ENCODE results near the gene UIMC1.

Gene UIMC1

DNA sequence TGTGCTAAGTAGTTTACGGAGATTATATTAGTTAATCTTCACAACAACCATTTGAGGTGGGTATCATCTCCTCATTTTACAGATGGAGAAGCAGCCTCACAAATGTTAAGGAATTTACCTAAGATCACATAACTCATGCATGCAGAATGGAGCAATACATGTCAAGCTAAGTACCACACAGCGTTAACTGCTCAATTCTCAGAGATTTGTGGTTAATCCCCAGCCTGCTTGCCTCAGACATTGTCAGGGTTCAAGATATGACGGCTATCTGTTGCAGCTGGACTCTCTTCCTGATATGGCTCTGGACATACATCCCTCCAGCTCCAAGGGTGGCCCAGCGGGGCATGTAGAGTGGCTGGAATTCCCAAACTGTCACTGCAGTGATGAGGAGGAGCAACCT is 8.6 kb upstream of the UIMC1 start:
- ChIA-PET POLR2A (interaction anchor here (0.6 kb wide), 1 partner anchor 20 kb away, joined by 8 read pairs; no protein-coding TSS in a partner anchor), CTCF (no interaction called here)
- Histone ChIP-seq H3K4me3 (ENCODE audit: low read depth, low read length) (no peak overlapping the region), H3K9me3 (ENCODE audit: control insufficient read depth, insufficient read depth, low read depth, low read length) (no peaks in the 10 kb centered on the region), H3K36me3 (ENCODE audit: control insufficient read depth in 2 of 2, insufficient read depth in 1 of 2, low read length in 2 of 2) (no peaks in the 10 kb centered on the region), H3K4me1 (ENCODE audit: control insufficient read depth, insufficient read depth, low read length) (peaks cover 4% of the 10 kb centered on the region; the same call in 1 of the 2 replicates), H3K27ac (ENCODE audit: extremely low read depth, low read depth, low read length) (no peak overlapping the region)
- no peak for TF ChIP-seq ZNF24 (tag by site-specific recombination; IDR thresholded peaks at IDR 0.05)
- no peak for TF ChIP-seq ZNF366 (tag by site-specific recombination; conservative IDR thresholded peaks at IDR 0.05)
- TF ChIP-seq, protein P1, sequence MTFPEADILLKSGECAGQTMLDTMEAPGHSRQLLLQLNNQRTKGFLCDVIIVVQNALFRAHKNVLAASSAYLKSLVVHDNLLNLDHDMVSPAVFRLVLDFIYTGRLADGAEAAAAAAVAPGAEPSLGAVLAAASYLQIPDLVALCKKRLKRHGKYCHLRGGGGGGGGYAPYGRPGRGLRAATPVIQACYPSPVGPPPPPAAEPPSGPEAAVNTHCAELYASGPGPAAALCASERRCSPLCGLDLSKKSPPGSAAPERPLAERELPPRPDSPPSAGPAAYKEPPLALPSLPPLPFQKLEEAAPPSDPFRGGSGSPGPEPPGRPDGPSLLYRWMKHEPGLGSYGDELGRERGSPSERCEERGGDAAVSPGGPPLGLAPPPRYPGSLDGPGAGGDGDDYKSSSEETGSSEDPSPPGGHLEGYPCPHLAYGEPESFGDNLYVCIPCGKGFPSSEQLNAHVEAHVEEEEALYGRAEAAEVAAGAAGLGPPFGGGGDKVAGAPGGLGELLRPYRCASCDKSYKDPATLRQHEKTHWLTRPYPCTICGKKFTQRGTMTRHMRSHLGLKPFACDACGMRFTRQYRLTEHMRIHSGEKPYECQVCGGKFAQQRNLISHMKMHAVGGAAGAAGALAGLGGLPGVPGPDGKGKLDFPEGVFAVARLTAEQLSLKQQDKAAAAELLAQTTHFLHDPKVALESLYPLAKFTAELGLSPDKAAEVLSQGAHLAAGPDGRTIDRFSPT (tag by site-specific recombination; IDR thresholded peaks at IDR 0.05): no peak
- no peak for TF ChIP-seq ZIC2 (tag by site-specific recombination; IDR thresholded peaks at IDR 0.05)
- no peak for TF ChIP-seq ZFP41 (tag by site-specific recombination; IDR thresholded peaks at IDR 0.05; ENCODE audit: borderline replicate concordance)
- TF ChIP-seq ZNF571 (tag by site-specific recombination; IDR thresholded peaks at IDR 0.05): no peak
- TF ChIP-seq ZNF707 (tag by site-specific recombination; IDR thresholded peaks at IDR 0.05): no peak
- TF ChIP-seq IKZF3 (tag by site-specific recombination; IDR thresholded peaks at IDR 0.05): no peak
- no peak for TF ChIP-seq ZNF555 (tag by site-specific recombination; conservative IDR thresholded peaks at IDR 0.05)

DNA sequence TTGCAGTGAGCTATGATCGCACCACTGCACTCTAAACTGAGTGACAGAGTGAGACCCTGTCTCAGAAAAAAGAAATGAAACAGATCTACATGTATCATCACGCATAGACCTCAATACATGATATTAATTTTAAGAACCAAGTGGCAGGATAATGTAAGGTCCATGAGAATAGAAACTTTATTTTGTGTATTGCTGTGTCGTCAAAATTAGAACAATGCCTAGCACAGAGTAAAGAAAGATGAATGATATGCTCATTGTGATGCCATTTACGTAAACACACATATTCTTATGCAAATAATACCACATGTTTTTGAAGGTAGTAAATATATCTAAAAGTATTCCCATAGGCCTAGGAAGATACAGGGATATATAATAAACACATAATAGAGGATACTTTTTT is 3.6 kb upstream of the UIMC1 start:
- Histone ChIP-seq H3K36me3 (ENCODE audit: control insufficient read depth in 2 of 2, insufficient read depth in 1 of 2, low read length in 2 of 2) (no peaks in the 10 kb centered on the region), H3K27ac (ENCODE audit: extremely low read depth, low read depth, low read length) (no peak overlapping the region), H3K9me3 (ENCODE audit: control insufficient read depth, insufficient read depth, low read depth, low read length) (no peaks in the 10 kb centered on the region), H3K4me1 (ENCODE audit: control insufficient read depth, insufficient read depth, low read length) (peaks cover 4% of the 10 kb centered on the region; the same call in 1 of the 2 replicates), H3K4me3 (ENCODE audit: low read depth, low read length) (no peak overlapping the region)
- POLR2A ChIA-PET: interaction anchor here (0.6 kb wide), 1 partner anchor 447 kb away, joined by 3 read pairs; no protein-coding TSS in a partner anchor
- CTCF ChIA-PET: interaction anchor here (1.5 kb wide), 1 partner anchor 61 kb away, joined by 5 read pairs; no protein-coding TSS in a partner anchor
- TF ChIP-seq ZNF473 (tag by site-specific recombination; IDR thresholded peaks at IDR 0.05): no peak
- no peak for TF ChIP-seq KLF8 (tag by site-specific recombination; IDR thresholded peaks at IDR 0.05)
- no peak for TF ChIP-seq RBAK (tag by site-specific recombination; IDR thresholded peaks at IDR 0.05)
- TF ChIP-seq, protein P2, sequence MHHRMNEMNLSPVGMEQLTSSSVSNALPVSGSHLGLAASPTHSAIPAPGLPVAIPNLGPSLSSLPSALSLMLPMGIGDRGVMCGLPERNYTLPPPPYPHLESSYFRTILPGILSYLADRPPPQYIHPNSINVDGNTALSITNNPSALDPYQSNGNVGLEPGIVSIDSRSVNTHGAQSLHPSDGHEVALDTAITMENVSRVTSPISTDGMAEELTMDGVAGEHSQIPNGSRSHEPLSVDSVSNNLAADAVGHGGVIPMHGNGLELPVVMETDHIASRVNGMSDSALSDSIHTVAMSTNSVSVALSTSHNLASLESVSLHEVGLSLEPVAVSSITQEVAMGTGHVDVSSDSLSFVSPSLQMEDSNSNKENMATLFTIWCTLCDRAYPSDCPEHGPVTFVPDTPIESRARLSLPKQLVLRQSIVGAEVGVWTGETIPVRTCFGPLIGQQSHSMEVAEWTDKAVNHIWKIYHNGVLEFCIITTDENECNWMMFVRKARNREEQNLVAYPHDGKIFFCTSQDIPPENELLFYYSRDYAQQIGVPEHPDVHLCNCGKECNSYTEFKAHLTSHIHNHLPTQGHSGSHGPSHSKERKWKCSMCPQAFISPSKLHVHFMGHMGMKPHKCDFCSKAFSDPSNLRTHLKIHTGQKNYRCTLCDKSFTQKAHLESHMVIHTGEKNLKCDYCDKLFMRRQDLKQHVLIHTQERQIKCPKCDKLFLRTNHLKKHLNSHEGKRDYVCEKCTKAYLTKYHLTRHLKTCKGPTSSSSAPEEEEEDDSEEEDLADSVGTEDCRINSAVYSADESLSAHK (tag by site-specific recombination; IDR thresholded peaks at IDR 0.05): no peak
- no peak for TF ChIP-seq ZBTB21 (tag by site-specific recombination; IDR thresholded peaks at IDR 0.05)
- TF ChIP-seq KLF16 (tag by site-specific recombination; IDR thresholded peaks at IDR 0.05): no peak
- TF ChIP-seq ZNF169 (tag by site-specific recombination; IDR thresholded peaks at IDR 0.05): no peak
- TF ChIP-seq, protein P3, sequence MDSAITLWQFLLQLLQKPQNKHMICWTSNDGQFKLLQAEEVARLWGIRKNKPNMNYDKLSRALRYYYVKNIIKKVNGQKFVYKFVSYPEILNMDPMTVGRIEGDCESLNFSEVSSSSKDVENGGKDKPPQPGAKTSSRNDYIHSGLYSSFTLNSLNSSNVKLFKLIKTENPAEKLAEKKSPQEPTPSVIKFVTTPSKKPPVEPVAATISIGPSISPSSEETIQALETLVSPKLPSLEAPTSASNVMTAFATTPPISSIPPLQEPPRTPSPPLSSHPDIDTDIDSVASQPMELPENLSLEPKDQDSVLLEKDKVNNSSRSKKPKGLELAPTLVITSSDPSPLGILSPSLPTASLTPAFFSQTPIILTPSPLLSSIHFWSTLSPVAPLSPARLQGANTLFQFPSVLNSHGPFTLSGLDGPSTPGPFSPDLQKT (IDR thresholded peaks at IDR 0.05; ENCODE audit: borderline replicate concordance, low read depth, low read length): no peak
- TF ChIP-seq, protein P4, sequence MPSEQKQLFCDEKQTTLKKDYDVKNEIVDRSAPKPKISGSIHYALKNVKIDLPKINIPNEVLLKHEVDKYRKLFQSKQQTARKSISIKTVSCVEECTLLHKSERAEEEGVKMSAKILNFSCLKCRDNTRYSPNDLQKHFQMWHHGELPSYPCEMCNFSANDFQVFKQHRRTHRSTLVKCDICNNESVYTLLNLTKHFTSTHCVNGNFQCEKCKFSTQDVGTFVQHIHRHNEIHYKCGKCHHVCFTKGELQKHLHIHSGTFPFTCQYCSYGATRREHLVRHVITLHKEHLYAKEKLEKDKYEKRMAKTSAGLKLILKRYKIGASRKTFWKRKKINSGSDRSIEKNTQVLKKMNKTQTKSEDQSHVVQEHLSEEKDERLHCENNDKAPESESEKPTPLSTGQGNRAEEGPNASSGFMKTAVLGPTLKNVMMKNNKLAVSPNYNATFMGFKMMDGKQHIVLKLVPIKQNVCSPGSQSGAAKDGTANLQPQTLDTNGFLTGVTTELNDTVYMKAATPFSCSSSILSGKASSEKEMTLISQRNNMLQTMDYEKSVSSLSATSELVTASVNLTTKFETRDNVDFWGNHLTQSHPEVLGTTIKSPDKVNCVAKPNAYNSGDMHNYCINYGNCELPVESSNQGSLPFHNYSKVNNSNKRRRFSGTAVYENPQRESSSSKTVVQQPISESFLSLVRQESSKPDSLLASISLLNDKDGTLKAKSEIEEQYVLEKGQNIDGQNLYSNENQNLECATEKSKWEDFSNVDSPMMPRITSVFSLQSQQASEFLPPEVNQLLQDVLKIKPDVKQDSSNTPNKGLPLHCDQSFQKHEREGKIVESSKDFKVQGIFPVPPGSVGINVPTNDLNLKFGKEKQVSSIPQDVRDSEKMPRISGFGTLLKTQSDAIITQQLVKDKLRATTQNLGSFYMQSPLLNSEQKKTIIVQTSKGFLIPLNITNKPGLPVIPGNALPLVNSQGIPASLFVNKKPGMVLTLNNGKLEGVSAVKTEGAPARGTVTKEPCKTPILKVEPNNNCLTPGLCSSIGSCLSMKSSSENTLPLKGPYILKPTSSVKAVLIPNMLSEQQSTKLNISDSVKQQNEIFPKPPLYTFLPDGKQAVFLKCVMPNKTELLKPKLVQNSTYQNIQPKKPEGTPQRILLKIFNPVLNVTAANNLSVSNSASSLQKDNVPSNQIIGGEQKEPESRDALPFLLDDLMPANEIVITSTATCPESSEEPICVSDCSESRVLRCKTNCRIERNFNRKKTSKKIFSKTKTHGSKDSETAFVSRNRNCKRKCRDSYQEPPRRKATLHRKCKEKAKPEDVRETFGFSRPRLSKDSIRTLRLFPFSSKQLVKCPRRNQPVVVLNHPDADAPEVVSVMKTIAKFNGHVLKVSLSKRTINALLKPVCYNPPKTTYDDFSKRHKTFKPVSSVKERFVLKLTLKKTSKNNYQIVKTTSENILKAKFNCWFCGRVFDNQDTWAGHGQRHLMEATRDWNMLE (tag by site-specific recombination; conservative IDR thresholded peaks at IDR 0.05; ENCODE audit: low read depth): no peak
- TF ChIP-seq, protein P5, sequence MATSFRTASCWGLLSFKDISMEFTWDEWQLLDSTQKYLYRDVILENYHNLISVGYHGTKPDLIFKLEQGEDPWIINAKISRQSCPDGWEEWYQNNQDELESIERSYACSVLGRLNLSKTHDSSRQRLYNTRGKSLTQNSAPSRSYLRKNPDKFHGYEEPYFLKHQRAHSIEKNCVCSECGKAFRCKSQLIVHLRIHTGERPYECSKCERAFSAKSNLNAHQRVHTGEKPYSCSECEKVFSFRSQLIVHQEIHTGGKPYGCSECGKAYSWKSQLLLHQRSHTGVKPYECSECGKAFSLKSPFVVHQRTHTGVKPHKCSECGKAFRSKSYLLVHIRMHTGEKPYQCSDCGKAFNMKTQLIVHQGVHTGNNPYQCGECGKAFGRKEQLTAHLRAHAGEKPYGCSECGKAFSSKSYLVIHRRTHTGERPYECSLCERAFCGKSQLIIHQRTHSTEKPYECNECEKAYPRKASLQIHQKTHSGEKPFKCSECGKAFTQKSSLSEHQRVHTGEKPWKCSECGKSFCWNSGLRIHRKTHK (tag by site-specific recombination; IDR thresholded peaks at IDR 0.05): no peak
- TF ChIP-seq ZNF248 (tag by site-specific recombination; IDR thresholded peaks at IDR 0.05): no peak
- TF ChIP-seq ZNF600 (tag by site-specific recombination; IDR thresholded peaks at IDR 0.05): no peak
- no peak for TF ChIP-seq KLF1 (tag by site-specific recombination; IDR thresholded peaks at IDR 0.05)
- no peak for TF ChIP-seq ZNF114 (tag by site-specific recombination; IDR thresholded peaks at IDR 0.05)
- no peak for TF ChIP-seq ZBTB1 (tag by site-specific recombination; IDR thresholded peaks at IDR 0.05)

All from HEK293 (cell line).